Thyroid gland (tissue), 4 donors: ENCODE results near the gene SMAD3.

Experiments
- CTCF ChIP-seq, 6 experiments: fragments of 200-600 bp in 3 of 6; fragments of 450-650 bp in 3 of 6; sonication (generic) in 3 of 6; IDR thresholded peaks; one replicate each; pipeline ENCODE4 v1.5.1; 2016 to 2019; ENCODE audit warnings: antibody characterized with exemption in 6 of 6, mild to moderate bottlenecking in 2 of 6, inconsistent platforms in 1 of 6, moderate library complexity in 1 of 6
- POLR2A ChIP-seq, 2 donors: fragments of 450-650 bp; IDR thresholded peaks; one replicate each; pipeline ENCODE4 v1.6.1; 2017; ENCODE audit warnings: antibody characterized with exemption in 2 of 2, mild to moderate bottlenecking in 2 of 2, moderate library complexity in 1 of 2

- TF ChIP-seq CTCF (IDR thresholded peaks at IDR 0.05) = no peak
- no peak for TF ChIP-seq POLR2A (IDR thresholded peaks at IDR 0.05)
These were observed 119.6 kb downstream of the SMAD3 start for GRCh38 chr15:67185051-67185450.
